Measurements from ENCODE around the gene BDKRB1.

GRCh38 chr14:96297000-96297399, 41.0 kb downstream of the BDKRB1 start:
- TF ChIP-seq SP1 (IDR thresholded peaks at IDR 0.05; ENCODE audit: low read depth, low read length) (no peak), POLR2A (IDR thresholded peaks at IDR 0.05; ENCODE audit: low read depth, low read length) (no peak), ZNF592 (IDR thresholded peaks at IDR 0.05) (no peak), MEF2A (IDR thresholded peaks at IDR 0.05; ENCODE audit: insufficient read depth, low read depth, low read length) (no peak), YY1 (IDR thresholded peaks at IDR 0.05; ENCODE audit: low read depth, low read length) (no peak), POLR2AphosphoS5 (IDR thresholded peaks at IDR 0.05; ENCODE audit: low read length) (no peak), IRF3 (IDR thresholded peaks at IDR 0.05) (no peak), RAD21 (IDR thresholded peaks at IDR 0.05; ENCODE audit: insufficient read depth, low read depth, low read length) (peak; percentile 62)
